ENCODE data around the gene RABEP2.

DNA sequence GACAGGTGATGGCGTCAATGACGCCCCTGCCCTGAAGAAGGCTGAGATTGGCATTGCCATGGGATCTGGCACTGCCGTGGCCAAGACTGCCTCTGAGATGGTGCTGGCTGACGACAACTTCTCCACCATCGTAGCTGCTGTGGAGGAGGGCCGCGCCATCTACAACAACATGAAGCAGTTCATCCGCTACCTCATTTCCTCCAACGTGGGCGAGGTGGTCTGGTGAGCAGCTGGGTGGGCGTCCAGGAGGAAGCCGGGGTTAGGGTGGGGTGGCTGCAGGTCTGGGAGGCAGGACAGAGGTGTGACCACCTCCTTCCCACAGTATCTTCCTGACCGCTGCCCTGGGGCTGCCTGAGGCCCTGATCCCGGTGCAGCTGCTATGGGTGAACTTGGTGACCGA, 23.2 kb downstream of the RABEP2 start:
- TF ChIP-seq POLR2AphosphoS5 (IDR thresholded peaks at IDR 0.05) (no peak), CTCF (IDR thresholded peaks at IDR 0.05) (no peak)
